Ectodermal cell (in vitro differentiated cells): ENCODE results near the gene NCF1.
"Not testable (repeated sequence)": the region's sequence is repeated elsewhere in the genome, so short reads cannot be mapped to it uniquely, and the experiment has no call there.

Experiments used
- H3K27ac ChIP-seq: 2 replicates; pipeline ENCODE4 v1.7.0; 2013; ENCODE audit warnings: mild to moderate bottlenecking, low read depth, low read length; ENCODE audit not compliant: insufficient read depth, poor library complexity, severe bottlenecking
- H3K27me3 ChIP-seq: 2 replicates; pipeline ENCODE4 v1.7.0; 2013; ENCODE audit warnings: mild to moderate bottlenecking, low read length; ENCODE audit not compliant: insufficient read depth, control insufficient read depth, poor library complexity, severe bottlenecking
- H3K36me3 ChIP-seq: one replicate; pipeline ENCODE4 v1.7.0; 2013; ENCODE audit warnings: low read length; ENCODE audit not compliant: control insufficient read depth, insufficient read depth
- H3K4me1 ChIP-seq: one replicate; pipeline ENCODE4 v1.7.0; 2013; ENCODE audit warnings: low read length; ENCODE audit not compliant: control insufficient read depth, insufficient read depth
- H3K4me3 ChIP-seq: 2 replicates; pipeline ENCODE4 v1.7.0; 2013; ENCODE audit warnings: low read depth, low read length, control low read depth; ENCODE audit not compliant: insufficient read depth
- H3K9me3 ChIP-seq: 2 replicates; pipeline ENCODE4 v1.7.0; 2013; ENCODE audit warnings: mild to moderate bottlenecking, low read length, moderate library complexity; ENCODE audit not compliant: control insufficient read depth
- WGBS, 2 experiments: methylation state at CpG; one replicate each; pipeline ENCODE4 v1.1.7; 2013; ENCODE audit warnings: missing lambda C conversion rate in 2 of 2; 5-methylcytosine and 5-hydroxymethylcytosine counted together

The NCF1 gene

DNA sequence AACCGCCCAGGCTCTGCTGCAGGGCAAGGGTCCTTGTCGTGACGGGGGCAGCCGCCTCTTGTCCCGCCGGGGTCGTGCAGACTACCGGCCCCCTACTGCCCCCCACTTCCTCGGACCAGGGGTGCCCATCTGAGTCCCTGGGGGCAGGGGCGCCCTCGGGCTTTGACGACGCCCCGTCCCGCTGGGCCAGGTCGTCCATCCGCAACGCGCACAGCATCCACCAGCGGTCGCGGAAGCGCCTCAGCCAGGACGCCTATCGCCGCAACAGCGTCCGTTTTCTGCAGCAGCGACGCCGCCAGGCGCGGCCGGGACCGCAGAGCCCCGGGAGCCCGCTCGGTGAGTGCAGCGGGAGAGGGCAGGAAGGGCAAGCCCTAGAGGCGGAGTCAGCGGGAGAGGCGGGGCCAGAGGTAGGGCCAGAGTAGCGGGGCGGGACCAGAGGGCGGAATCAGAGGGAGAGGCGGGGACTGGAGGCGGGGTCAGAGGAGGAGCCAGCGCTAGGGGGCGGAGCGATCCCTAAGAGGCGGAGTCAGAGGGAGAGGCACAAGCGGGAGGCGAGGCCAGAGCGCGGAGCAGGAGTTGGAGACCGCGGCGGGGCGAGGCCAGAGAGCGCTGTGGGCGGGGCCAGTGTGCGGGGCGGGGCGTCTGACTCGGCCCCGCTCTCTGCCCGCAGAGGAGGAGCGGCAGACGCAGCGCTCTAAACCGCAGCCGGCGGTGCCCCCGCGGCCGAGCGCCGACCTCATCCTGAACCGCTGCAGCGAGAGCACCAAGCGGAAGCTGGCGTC lies 14.7 kb downstream of the NCF1 start:
- H3K4me1 ChIP-seq, H3K36me3 ChIP-seq, H3K27ac ChIP-seq, H3K9me3 ChIP-seq, H3K27me3 ChIP-seq: not testable (repeated sequence)
- peak overlapping the region; percentile 18 for H3K4me3 ChIP-seq
- 0 to 1% methylated on average over 22 to 23 of the region's 82 CpGs for WGBS, 2 experiments

DNA sequence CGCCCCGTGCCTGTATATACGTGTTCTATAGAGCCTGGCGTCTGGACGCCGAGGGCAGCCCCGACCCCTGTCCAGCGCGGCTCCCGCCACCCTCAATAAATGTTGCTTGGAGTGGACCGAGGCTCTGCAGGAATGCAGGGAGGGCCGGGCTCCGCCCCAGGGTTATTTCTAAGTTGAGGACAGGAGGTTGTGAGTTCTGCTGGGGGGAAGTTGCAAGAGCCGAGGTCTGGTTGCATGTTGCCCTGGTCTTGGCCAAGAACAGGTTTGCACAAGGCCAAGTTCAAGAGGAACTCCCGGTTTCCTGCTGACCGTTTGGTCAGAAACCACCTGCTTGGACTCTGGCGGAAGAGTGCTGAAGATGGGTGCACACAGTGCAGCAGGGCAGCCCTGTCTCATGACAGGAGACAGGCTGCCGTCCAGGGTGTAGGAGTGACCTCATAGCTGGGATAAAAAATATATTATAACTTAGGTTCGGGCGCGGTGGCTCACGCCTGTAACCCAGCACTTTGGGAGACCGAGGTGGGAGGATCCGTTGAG lies 15.5 kb downstream of the NCF1 start:
- not testable (repeated sequence) for H3K27me3 ChIP-seq, H3K4me3 ChIP-seq, H3K36me3 ChIP-seq, H3K4me1 ChIP-seq, H3K27ac ChIP-seq, H3K9me3 ChIP-seq
- no CpG with 5 or more reads among the region's 24 CpGs for WGBS, 2 experiments

DNA sequence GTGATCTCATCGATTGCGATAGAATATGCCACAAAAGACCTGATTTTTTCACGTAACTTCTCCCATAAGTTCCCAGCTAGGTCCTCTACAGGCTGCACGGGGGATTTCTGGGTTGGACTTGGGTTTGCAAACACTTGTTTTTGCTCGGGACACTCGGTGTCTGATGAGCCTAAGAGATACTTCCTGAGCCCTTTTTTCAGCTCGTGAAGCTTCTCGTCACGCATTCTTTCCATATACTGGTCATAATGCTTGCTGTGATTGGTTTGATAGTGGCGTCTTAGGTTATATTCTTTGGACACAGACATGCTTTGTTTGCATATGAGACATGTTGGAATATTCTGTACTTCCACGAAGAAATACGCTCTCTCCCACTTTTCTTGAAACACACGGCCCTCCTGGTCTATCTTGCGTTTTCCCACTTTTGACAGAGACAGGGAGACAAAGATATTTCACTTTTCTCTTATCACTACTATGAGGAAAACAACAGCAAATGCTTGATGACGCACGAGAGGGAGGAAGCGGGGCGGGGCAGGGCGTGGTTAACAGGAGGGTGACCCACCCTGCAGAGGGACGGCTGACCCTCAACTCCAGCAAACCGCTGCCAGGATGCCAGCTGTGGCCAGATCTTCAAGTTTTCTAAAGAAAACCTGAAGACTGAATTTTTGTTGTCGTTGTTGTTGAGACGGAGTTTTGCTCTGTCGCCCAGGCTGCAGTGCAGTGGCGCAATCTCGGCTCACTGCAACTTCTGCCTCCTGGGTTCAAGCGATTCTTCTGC lies 24.2 kb downstream of the NCF1 start:
- not testable (repeated sequence) for H3K27me3 ChIP-seq, H3K4me1 ChIP-seq, H3K27ac ChIP-seq, H3K9me3 ChIP-seq, H3K36me3 ChIP-seq, H3K4me3 ChIP-seq
- WGBS, 2 experiments, result 89 to 93% methylated on average over 7 to 12 of the region's 27 CpGs

DNA sequence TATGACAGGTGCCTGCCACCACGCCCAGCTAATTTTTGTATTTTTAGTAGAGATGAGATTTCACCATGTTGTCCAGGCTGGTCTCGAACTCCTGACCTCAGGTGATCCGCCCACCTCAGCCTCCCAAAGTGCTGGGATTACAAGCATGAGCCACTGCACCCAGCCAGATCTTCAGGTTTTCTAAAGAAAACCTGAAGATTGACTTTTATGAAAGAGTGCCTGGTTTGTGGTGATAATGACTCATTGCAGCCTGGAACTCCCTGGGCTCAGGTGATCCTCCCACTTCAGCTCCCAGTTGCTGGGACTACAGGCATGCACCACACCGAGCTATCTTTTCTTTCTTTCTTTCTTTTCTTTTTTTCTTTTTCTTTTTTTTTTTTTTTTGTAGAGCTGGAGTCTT lies 24.8 kb downstream of the NCF1 start:
- not testable (repeated sequence) for H3K27me3 ChIP-seq, H3K36me3 ChIP-seq, H3K4me1 ChIP-seq, H3K9me3 ChIP-seq, H3K4me3 ChIP-seq, H3K27ac ChIP-seq
- 96% methylated on average over 2 of the region's 4 CpGs; no CpG with 5 or more reads in 1 of the 2 experiments for WGBS, 2 experiments

DNA sequence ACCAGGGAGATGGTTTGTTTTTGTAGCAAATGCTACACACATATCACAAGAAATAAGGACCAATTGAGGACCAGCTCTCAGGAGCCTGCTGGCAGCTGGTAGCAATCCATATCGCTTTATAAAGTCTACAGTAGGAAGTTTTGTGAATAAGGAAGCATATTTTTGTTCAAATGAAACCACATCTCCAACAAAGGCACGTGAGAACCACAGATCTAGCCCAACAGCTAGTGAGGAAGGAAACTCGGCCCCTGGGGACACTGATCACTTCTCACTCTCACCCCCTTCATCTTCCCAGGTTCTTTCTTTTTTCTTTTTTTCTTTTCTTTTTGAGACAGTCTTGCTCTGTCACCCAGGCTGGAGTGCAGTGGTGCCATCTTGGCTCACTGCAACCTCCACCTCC lies 42.1 kb downstream of the NCF1 start:
- H3K9me3 ChIP-seq, H3K27ac ChIP-seq, H3K36me3 ChIP-seq, H3K4me1 ChIP-seq, H3K4me3 ChIP-seq, H3K27me3 ChIP-seq: not testable (repeated sequence)
- no CpG with 5 or more reads among the region's 3 CpGs for WGBS, 2 experiments

DNA sequence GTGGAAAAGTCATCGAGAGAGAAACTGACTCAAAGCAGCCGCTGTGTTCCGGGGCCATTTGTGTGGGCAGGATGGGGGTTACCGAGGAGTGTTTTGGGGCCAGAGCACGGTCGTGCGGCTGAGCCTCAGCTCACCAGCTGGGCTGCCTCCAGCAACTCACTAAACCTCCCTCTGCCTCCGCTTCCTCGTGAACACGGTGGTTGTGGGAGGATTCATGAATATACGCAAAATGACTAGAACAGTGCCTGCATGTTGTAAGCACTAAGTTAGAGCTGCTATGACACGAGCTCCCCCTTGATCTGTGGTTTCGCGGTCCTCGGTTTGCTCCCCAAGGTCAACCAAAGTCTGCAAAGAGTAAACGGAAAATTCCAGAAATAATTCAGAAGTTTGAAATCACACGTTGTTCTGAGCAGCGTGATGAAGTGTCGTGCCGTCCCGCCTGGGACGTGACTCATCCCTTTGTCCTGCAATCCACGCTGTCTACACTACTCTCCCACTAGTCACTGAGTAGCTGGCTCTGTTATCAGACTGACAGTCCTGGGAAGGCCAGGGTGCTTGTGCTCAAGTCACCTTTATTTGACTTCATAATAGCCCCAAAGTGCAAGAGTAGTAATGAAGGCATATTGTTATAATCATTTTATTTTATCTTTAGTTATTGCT lies 46.5 kb downstream of the NCF1 start:
- H3K36me3 ChIP-seq, H3K27me3 ChIP-seq, H3K9me3 ChIP-seq, H3K27ac ChIP-seq, H3K4me1 ChIP-seq, H3K4me3 ChIP-seq: not testable (repeated sequence)
- no CpG with 5 or more reads among the region's 23 CpGs for WGBS, 2 experiments

DNA sequence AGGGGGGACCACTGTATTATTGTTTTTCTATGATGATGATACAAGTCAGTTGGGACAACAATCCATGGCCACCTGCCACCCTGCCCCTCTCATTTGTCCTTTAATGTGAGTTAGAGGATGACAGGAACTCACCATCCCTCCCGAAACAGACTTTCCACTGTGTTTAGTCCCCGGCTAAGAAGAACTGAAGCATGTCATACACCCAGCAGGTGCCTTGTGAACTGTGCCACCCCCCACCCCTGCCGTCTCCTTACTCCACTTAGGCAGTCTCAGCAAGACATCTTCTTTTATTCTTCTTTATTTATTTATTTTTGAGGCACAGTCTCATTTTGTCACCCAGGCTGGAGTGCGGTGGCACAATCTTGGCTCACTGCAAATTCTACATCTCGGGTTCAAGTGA lies 47.4 kb downstream of the NCF1 start:
- not testable (repeated sequence) for H3K9me3 ChIP-seq, H3K4me1 ChIP-seq, H3K36me3 ChIP-seq, H3K4me3 ChIP-seq, H3K27ac ChIP-seq, H3K27me3 ChIP-seq
- WGBS, 2 experiments, result no CpG with 5 or more reads among the region's 5 CpGs

DNA sequence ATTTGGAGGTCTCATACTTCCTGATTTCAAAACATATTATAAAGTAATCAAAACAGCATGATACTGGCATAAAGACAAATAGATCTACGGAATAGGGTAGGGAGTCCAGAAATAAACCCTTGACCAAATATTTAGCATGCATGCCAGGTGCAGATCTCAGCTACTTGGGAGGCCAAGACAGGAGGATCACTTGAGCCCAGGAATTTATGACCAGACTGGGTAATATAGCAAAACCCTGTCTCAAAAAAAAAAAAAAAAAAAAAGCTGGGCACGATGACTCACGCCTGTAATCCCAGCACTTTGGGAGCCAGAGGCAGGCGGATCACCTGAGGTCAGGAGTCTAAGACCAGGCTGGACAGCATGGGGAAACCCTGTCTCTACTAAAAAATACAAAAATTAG lies 56.1 kb downstream of the NCF1 start:
- not testable (repeated sequence) for H3K27ac ChIP-seq, H3K9me3 ChIP-seq, H3K4me1 ChIP-seq, H3K27me3 ChIP-seq, H3K36me3 ChIP-seq, H3K4me3 ChIP-seq
- no CpG with 5 or more reads among the region's 4 CpGs for WGBS, 2 experiments

DNA sequence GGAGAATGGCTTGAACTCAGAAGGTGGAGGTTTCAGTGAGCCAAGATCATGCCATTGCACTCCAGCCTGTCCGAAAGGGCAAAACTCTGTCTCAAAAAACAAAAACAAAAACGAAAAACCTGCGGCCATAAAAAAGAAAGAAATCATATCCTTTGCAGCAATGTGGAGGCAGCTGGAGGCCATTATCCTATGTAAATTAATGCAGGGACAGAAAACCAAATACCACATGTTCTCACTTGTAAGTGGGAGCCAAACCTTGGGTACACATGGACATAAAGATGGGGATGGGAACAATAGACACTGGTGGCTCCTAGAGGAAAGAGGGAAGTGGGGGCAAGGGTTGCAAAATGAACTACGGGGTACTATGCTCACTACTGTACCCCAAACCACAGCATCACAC lies 56.6 kb downstream of the NCF1 start:
- H3K27ac ChIP-seq, H3K4me3 ChIP-seq, H3K27me3 ChIP-seq, H3K4me1 ChIP-seq, H3K9me3 ChIP-seq, H3K36me3 ChIP-seq: not testable (repeated sequence)
- WGBS, 2 experiments, result no CpG with 5 or more reads among the region's 4 CpGs
